ENCODE measurements around the gene TIMM17A.

TIMM17A gene

DNA sequence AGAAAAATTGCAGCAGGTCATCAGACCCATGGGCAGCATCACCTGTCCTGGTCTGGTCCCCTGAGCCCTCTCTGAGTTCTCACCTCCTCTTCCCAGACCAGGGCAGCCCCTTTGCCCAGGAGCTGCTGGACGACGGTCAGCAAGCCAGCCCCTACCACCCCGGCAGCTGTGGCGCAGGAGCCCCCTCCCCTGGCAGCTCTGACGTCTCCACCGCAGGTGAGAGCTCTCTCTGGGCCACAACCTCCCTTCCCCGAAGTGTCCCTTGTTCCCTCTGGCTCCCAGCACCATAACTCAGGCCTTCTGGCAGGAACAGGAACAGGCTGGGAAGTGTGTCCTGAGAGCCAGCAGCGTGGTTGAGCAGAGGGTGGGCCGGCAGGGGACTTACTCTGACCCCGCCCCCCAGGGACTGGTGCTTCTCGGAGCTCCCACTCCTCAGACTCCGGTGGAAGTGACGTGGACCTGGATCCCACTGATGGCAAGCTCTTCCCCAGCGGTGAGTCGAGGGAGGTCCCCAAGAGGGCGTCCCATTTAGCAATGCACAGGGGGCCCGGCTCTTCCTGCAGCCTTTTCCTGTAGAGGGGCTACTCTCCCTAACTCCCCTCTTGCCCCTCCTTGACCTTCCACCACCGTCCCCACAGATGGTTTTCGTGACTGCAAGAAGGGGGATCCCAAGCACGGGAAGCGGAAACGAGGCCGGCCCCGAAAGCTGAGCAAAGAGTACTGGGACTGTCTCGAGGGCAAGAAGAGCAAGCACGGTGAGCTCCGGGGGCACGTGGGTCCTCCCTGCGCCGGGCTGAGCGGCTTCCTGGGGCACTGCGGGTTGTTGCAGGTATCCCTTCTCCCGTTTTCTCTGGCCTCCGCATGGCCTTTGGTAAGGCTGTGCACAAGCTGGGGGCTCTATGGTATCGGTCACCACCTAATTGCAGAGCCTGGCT is 57.5 kb downstream of the TIMM17A start:
- TF ChIP-seq, protein P1, sequence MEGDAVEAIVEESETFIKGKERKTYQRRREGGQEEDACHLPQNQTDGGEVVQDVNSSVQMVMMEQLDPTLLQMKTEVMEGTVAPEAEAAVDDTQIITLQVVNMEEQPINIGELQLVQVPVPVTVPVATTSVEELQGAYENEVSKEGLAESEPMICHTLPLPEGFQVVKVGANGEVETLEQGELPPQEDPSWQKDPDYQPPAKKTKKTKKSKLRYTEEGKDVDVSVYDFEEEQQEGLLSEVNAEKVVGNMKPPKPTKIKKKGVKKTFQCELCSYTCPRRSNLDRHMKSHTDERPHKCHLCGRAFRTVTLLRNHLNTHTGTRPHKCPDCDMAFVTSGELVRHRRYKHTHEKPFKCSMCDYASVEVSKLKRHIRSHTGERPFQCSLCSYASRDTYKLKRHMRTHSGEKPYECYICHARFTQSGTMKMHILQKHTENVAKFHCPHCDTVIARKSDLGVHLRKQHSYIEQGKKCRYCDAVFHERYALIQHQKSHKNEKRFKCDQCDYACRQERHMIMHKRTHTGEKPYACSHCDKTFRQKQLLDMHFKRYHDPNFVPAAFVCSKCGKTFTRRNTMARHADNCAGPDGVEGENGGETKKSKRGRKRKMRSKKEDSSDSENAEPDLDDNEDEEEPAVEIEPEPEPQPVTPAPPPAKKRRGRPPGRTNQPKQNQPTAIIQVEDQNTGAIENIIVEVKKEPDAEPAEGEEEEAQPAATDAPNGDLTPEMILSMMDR (IDR thresholded peaks at IDR 0.05; ENCODE audit: borderline replicate concordance, control extremely low read depth, extremely low read depth, insufficient read depth, missing control alignments): no peak
- in situ Hi-C loops (cut with MboI; ENCODE audit: low sequenced_read_pairs, unreplicated experiment): no loop called here
- DNase-seq (ENCODE audit: low spot score): no peak

DNA sequence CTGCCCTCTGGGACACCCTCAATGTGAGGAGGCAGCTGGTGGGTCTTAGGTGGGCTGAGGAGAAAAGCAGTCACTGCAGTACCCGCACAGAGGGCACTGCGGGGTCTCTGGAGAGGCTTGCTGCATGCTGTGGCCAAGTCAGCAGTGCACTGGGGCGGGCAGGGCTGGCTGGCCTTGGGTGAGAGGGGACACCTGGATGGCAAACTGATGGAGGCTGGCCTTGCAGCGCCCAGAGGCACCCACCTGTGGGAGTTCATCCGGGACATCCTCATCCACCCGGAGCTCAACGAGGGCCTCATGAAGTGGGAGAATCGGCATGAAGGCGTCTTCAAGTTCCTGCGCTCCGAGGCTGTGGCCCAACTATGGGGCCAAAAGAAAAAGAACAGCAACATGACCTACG is 58.3 kb downstream of the TIMM17A start:
- DNase-seq (ENCODE audit: low spot score): no peak
- TF ChIP-seq, protein P1 (IDR thresholded peaks at IDR 0.05; ENCODE audit: borderline replicate concordance, control extremely low read depth, extremely low read depth, insufficient read depth, missing control alignments): no peak
- in situ Hi-C loops (cut with MboI; ENCODE audit: low sequenced_read_pairs, unreplicated experiment): no loop called here

DNA sequence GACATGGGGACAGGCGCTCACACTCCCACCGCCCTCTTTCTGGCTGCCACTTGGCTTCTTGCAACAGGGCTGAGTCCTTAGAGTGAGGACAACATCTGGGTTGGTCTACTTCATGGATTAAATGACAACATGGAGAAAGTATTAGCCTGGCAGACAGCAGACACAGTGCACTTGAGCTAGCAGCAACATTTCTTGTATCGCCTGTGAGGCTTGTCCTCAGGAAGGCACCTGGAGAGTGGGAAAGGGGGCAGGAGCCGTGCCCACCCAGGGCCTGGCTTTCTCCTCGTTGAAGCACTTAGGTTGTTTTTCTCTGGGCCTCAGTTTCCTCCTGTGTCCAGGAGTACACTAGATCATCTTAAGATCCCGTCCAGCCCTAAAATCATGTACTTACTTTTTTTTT is 58.8 kb downstream of the TIMM17A start:
- in situ Hi-C loops (cut with MboI; ENCODE audit: low sequenced_read_pairs, unreplicated experiment): no loop called here
- TF ChIP-seq, protein P1 (IDR thresholded peaks at IDR 0.05; ENCODE audit: borderline replicate concordance, control extremely low read depth, extremely low read depth, insufficient read depth, missing control alignments): no peak
- DNase-seq (ENCODE audit: low spot score): no peak

DNA sequence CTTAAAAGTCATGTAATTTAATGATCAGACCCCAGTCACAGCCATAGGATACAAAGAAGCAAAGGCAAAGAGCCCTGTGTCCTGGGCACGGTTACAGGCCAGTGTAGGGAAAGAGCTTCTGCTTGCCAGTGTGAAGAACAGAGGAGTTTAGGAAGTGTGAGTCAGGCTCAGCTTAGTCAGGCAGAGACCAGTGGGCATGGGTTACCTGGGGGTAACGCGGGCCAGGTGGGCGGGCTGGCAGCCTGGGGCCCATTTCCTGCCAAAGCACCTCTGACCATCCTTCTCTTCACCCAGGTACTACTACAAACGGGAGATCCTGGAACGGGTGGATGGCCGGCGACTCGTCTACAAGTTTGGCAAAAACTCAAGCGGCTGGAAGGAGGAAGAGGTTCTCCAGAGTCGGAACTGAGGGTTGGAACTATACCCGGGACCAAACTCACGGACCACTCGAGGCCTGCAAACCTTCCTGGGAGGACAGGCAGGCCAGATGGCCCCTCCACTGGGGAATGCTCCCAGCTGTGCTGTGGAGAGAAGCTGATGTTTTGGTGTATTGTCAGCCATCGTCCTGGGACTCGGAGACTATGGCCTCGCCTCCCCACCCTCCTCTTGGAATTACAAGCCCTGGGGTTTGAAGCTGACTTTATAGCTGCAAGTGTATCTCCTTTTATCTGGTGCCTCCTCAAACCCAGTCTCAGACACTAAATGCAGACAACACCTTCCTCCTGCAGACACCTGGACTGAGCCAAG is 59.8 kb downstream of the TIMM17A start:
- no peak for DNase-seq (ENCODE audit: low spot score)
- in situ Hi-C loops (cut with MboI; ENCODE audit: low sequenced_read_pairs, unreplicated experiment): no loop called here
- TF ChIP-seq, protein P1 (IDR thresholded peaks at IDR 0.05; ENCODE audit: borderline replicate concordance, control extremely low read depth, extremely low read depth, insufficient read depth, missing control alignments): no peak

DNA sequence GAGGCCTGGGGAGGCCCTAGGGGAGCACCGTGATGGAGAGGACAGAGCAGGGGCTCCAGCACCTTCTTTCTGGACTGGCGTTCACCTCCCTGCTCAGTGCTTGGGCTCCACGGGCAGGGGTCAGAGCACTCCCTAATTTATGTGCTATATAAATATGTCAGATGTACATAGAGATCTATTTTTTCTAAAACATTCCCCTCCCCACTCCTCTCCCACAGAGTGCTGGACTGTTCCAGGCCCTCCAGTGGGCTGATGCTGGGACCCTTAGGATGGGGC is 60.3 kb downstream of the TIMM17A start:
- TF ChIP-seq, protein P1 (IDR thresholded peaks at IDR 0.05; ENCODE audit: borderline replicate concordance, control extremely low read depth, extremely low read depth, insufficient read depth, missing control alignments): no peak
- in situ Hi-C loops (cut with MboI; ENCODE audit: low sequenced_read_pairs, unreplicated experiment): no loop called here
- no peak for DNase-seq (ENCODE audit: low spot score)

DNA sequence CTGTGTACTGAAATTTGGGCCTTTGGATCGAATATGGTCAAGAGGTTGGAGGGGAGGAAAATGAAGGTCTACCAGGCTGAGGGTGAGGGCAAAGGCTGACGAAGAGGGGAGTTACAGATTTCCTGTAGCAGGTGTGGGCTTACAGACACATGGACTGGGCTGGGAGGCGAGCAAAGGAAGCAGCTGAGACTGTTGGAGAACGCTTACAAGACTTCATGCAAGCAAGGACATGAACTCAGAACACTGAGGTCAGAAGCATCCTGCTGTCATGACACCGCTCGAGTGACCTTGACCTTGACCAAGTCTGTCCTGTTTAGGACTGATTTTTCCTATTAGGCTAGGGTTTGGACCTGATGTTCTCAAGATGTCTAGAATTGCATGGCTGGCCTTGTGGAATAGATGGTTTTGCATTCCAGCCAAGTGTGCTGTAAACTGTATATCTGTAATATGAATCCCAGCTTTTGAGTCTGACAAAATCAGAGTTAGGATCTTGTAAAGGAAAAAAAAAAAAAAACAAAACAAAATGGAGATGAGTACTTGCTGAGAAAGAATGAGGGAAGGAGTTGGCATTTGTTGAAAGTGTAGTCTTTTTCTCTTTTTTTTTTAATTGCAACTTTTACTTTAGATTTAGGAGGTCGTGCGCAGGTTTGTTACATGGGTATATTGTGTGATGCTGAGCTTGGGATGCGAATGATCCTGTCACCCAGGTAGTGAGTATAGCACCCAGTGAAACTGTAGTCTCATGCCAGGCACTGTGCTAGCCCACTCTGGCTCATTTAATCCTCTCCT is 60.9 kb downstream of the TIMM17A start:
- TF ChIP-seq, protein P1 (IDR thresholded peaks at IDR 0.05; ENCODE audit: borderline replicate concordance, control extremely low read depth, extremely low read depth, insufficient read depth, missing control alignments): no peak
- no peak for DNase-seq (ENCODE audit: low spot score)
- in situ Hi-C loops (cut with MboI; ENCODE audit: low sequenced_read_pairs, unreplicated experiment): no loop called here

Data from GM13976 (cell line).